DOHH2 (cell line): ENCODE data around the gene POLDIP3.
"Not testable (repeated sequence)": the region's sequence is repeated elsewhere in the genome, so short reads cannot be mapped to it uniquely, and the experiment has no call there.

Experiments
- H3F3A ChIP-seq: fragments of 200-600 bp; sonication (generic), shearing (Covaris generic); 2 replicates; pipeline ENCODE4 v1.6.0; 2016; ENCODE audit warnings: antibody characterized with exemption, mild to moderate bottlenecking; ENCODE audit not compliant: control insufficient read depth, insufficient read depth
- H3K27ac ChIP-seq: fragments of 200-600 bp; sonication (generic); 2 replicates; pipeline ENCODE4 v1.5.1; 2014; ENCODE audit warnings: low read depth, mild to moderate bottlenecking, low read length, moderate library complexity
- H3K27me3 ChIP-seq: fragments of 200-600 bp; sonication (generic); 2 replicates; pipeline ENCODE4 v1.6.1; 2014; ENCODE audit warnings: mild to moderate bottlenecking, low read length, mixed read lengths; ENCODE audit not compliant: control insufficient read depth
- H3K36me3 ChIP-seq: fragments of 200-600 bp; sonication (generic); 2 replicates; pipeline ENCODE4 v1.6.1; 2014; ENCODE audit warnings: mild to moderate bottlenecking, low read length, moderate library complexity, mixed read lengths; ENCODE audit not compliant: control insufficient read depth
- H3K4me1 ChIP-seq: fragments of 200-600 bp; sonication (generic); 2 replicates; pipeline ENCODE4 v1.6.1; 2014; ENCODE audit warnings: mild to moderate bottlenecking, low read length, mixed read lengths; ENCODE audit not compliant: control insufficient read depth
- H3K4me2 ChIP-seq: fragments of 200-600 bp; sonication (generic); 2 replicates; pipeline ENCODE4 v1.6.0; 2014; ENCODE audit warnings: mild to moderate bottlenecking, low read length, moderate library complexity
- H3K4me3 ChIP-seq: fragments of 200-600 bp; sonication (generic); 2 replicates; pipeline ENCODE4 v1.5.1; 2014; ENCODE audit warnings: mild to moderate bottlenecking, low read length, mixed read lengths
- H3K79me2 ChIP-seq: fragments of 200-600 bp; sonication (generic); 2 replicates; pipeline ENCODE4 v1.6.1; 2014; ENCODE audit warnings: mild to moderate bottlenecking, low read length, mixed read lengths; ENCODE audit not compliant: control insufficient read depth
- H3K9me2 ChIP-seq: fragments of 200-600 bp; sonication (generic); replicated peaks from 2 replicates; pipeline ENCODE4 v1.6.1; 2014; ENCODE audit warnings: mild to moderate bottlenecking, low read length, mixed read lengths; ENCODE audit not compliant: control insufficient read depth
- H3K9me3 ChIP-seq: fragments of 200-600 bp; sonication (generic); 2 replicates; pipeline ENCODE4 v1.6.1; 2014; ENCODE audit warnings: antibody characterized with exemption, low read length, mixed read lengths; ENCODE audit not compliant: control insufficient read depth, insufficient read depth
- H4K20me1 ChIP-seq: fragments of 200-600 bp; sonication (generic); 2 replicates; pipeline ENCODE4 v1.6.0; 2014; ENCODE audit warnings: low read depth, mild to moderate bottlenecking, antibody characterized with exemption, low read length, moderate library complexity; ENCODE audit not compliant: control insufficient read depth, insufficient read depth
- CTCF ChIP-seq: fragments of 200-600 bp; sonication (generic); IDR thresholded peaks from one replicate; pipeline ENCODE4 v1.5.1; 2014; ENCODE audit warnings: antibody characterized with exemption, mild to moderate bottlenecking, low read depth, low read length; ENCODE audit not compliant: poor library complexity, severe bottlenecking
- EZH2phosphoT487 ChIP-seq: fragments of 200-600 bp; sonication (generic); IDR thresholded peaks from 2 replicates; pipeline ENCODE4 v1.6.1; 2017; ENCODE audit warnings: borderline replicate concordance, mild to moderate bottlenecking, antibody characterized with exemption, low read length, moderate library complexity, mixed read lengths

The POLDIP3 gene

GRCh38 chr22:42617155-42617983, 2.7 kb upstream of the POLDIP3 start:
- Histone ChIP-seq H3K27ac (no peak overlapping the region), H3K9me3 (no peaks in the 10 kb centered on the region), H3K4me3 (no peak overlapping the region), H3K9me2 (no peaks in the 10 kb centered on the region), H3K36me3 (peaks cover 26% of the 10 kb centered on the region), H3K79me2 (peaks cover 20% of the 10 kb centered on the region), H3K27me3 (no peaks in the 10 kb centered on the region), H3K4me1 (peaks cover 34% of the 10 kb centered on the region), H3F3A (peaks cover 9% of the 10 kb centered on the region), H3K4me2 (no peak overlapping the region), H4K20me1 (peaks cover 7% of the 10 kb centered on the region; the same call in 1 of the 2 replicates)
- TF ChIP-seq EZH2phosphoT487 (no peak), CTCF (no peak)

GRCh38 chr22:42615860-42616175, 1.1 kb upstream of the POLDIP3 start:
- Histone ChIP-seq H3K36me3 (peaks cover 38% of the 10 kb centered on the region), H3K79me2 (peaks cover 36% of the 10 kb centered on the region), H3K27ac (peak overlapping the region; percentile 71), H3K4me3 (peak overlapping the region; percentile 79), H3K4me1 (peaks cover 36% of the 10 kb centered on the region), H3K4me2 (peak overlapping the region; percentile 81), H4K20me1 (peaks cover 15% of the 10 kb centered on the region)
- H3K9me2 ChIP-seq, H3K27me3 ChIP-seq, H3F3A ChIP-seq, H3K9me3 ChIP-seq: not testable (repeated sequence)

- no peaks in the 10 kb centered on the region for H3K9me3 ChIP-seq
- H3K9me2 ChIP-seq = no peaks in the 10 kb centered on the region
- H3K36me3 ChIP-seq = peaks cover 43% of the 10 kb centered on the region
- peak overlapping the region; percentile 79 for H3K4me3 ChIP-seq
- peaks cover 36% of the 10 kb centered on the region for H3K4me1 ChIP-seq
- peak overlapping the region; percentile 81 for H3K4me2 ChIP-seq
- peak overlapping the region; percentile 71 for H3K27ac ChIP-seq
- H3K79me2 ChIP-seq = peaks cover 41% of the 10 kb centered on the region
- no peaks in the 10 kb centered on the region for H3K27me3 ChIP-seq
- H4K20me1 ChIP-seq = peaks cover 15% of the 10 kb centered on the region
- H3F3A ChIP-seq = peaks cover 9% of the 10 kb centered on the region
- TF ChIP-seq CTCF (no peak), EZH2phosphoT487 (no peak)
These were observed 593 bp upstream of the POLDIP3 start for GRCh38 chr22:42615092-42615859.

GRCh38 chr22:42613872-42614301, 796 bp downstream of the POLDIP3 start:
- peaks cover 15% of the 10 kb centered on the region for H4K20me1 ChIP-seq
- peak overlapping the region; percentile 81 for H3K4me2 ChIP-seq
- peaks cover 36% of the 10 kb centered on the region for H3K4me1 ChIP-seq

More at GRCh38 chr22:42613872-42614301, 796 bp downstream of the POLDIP3 start:
- H3K9me2 ChIP-seq = no peaks in the 10 kb centered on the region
- peaks cover 55% of the 10 kb centered on the region for H3K79me2 ChIP-seq
- peak overlapping the region; percentile 79 for H3K4me3 ChIP-seq
- peaks cover 9% of the 10 kb centered on the region for H3F3A ChIP-seq
- no peaks in the 10 kb centered on the region for H3K27me3 ChIP-seq
- no peaks in the 10 kb centered on the region for H3K9me3 ChIP-seq
- TF ChIP-seq CTCF (no peak), EZH2phosphoT487 (no peak)
- H3K27ac ChIP-seq = peak overlapping the region; percentile 71
- H3K36me3 ChIP-seq = peaks cover 47% of the 10 kb centered on the region
